Measurements from ENCODE around the gene STIM2. TPM values are rescaled to one million over a fixed set of nuclear protein-coding genes. Genes with fewer than 3 reads are reported as not detected.

Gene STIM2
- total and polyA plus RNA-seq, 9 of the 15 experiments (the other 6 are each of a cell fraction or from before 2014, with no cell fraction given), result 7.2 to 26.8 (median 15.4) TPM

GRCh38 chr4:27043200-27043599 is 182.6 kb downstream of the STIM2 start:
- H4K20me1 ChIP-seq (replicated peaks; ENCODE audit: control insufficient read depth, insufficient read depth, low read length), result no peaks in the 10 kb centered on the region; the same call in 1 of the 2 replicates
- 0% methylated on average over 1 of the region's 1 CpG for WGBS (ENCODE audit: insufficient coverage, low coverage, missing lambda C conversion rate)
- no peaks in the 10 kb centered on the region for H3K36me3 ChIP-seq (ENCODE audit: control insufficient read depth, insufficient read depth, low read length)
- H3K4me3 ChIP-seq, result no peak overlapping the region
- intact Hi-C loops (cut with micrococcal nuclease) (no loop called here), in situ Hi-C loops (cut with MboI) (no loop called here)
- DNase-seq (ENCODE audit: extremely low read depth in 1 of 4, low spot score in 3 of 4) (no peak), FAIRE-seq (no peak), ATAC-seq (no peak)
- H3K9me1 ChIP-seq (ENCODE audit: control insufficient read depth, insufficient read depth, low read length), result no peaks in the 10 kb centered on the region
- peak overlapping the region; percentile 25; the same call in 1 of the 2 replicates for H2AFZ ChIP-seq (ENCODE audit: low read depth, low read length)
- no TSS peak for BruUV-seq (replicated peaks)
- no peaks in the 10 kb centered on the region for H3K9me3 ChIP-seq (replicated peaks; ENCODE audit: control insufficient read depth, insufficient read depth, low read depth, low read length)
- ChIA-PET CTCF (ENCODE audit: low intra/inter-chr PET ratio) (no interaction called here), POLR2A (no interaction called here)
- H3K9ac ChIP-seq (ENCODE audit: insufficient read depth in 1 of 2, low read depth in 2 of 2, low read length in 2 of 2), result no peak overlapping the region
- no peak overlapping the region for H3K4me2 ChIP-seq (ENCODE audit: insufficient read depth, low read length)
- H3K27ac ChIP-seq (ENCODE audit: extremely low read depth, low read depth, low read length), result no peak overlapping the region
- H3K27me3 ChIP-seq (ENCODE audit: control insufficient read depth in 2 of 2, insufficient read depth in 2 of 2, low read length in 2 of 2), result no peaks in the 10 kb centered on the region
- TF ChIP-seq NCOA1 (IDR thresholded peaks at IDR 0.05; ENCODE audit: low read depth) (no peak), ZKSCAN8 (CRISPR knock-in tag; IDR thresholded peaks at IDR 0.05) (no peak), PURB (CRISPR knock-in tag; IDR thresholded peaks at IDR 0.05; ENCODE audit: low read depth) (no peak), ZNF398 (CRISPR knock-in tag; IDR thresholded peaks at IDR 0.05) (no peak), COPS2 (conservative IDR thresholded peaks at IDR 0.05) (no peak), ETV5 (CRISPR knock-in tag; IDR thresholded peaks at IDR 0.05; ENCODE audit: low read depth) (no peak), AFF4 (CRISPR knock-in tag; IDR thresholded peaks at IDR 0.05) (no peak), CBX5 (IDR thresholded peaks at IDR 0.05; ENCODE audit: borderline replicate concordance, low read depth) (no peak), MXI1 (IDR thresholded peaks at IDR 0.05; ENCODE audit: low read depth, low read length) (no peak), FIP1L1 (IDR thresholded peaks at IDR 0.05; ENCODE audit: low read depth, low read length, poor library complexity, severe bottlenecking) (no peak)
- no peaks in the 10 kb centered on the region for H3K79me2 ChIP-seq (ENCODE audit: control insufficient read depth, insufficient read depth, low read length)
- H3K4me1 ChIP-seq (replicated peaks in 1 of 2; ENCODE audit: control insufficient read depth in 2 of 2, insufficient read depth in 2 of 2, low read length in 2 of 2), result no peaks in the 10 kb centered on the region; a peak in 1 of 5 replicates

All from K562 (cell line).